Smooth muscle cell (in vitro differentiated cells): ENCODE data around the gene EFTUD2. TPM values are rescaled to one million over a fixed set of nuclear protein-coding genes. Genes with fewer than 3 reads are reported as not detected.

Experiments
- DNase-seq: peaks from one replicate; lab custom pipeline; 2025; ENCODE audit not compliant: unreplicated experiment; lab: John Stamatoyannopoulos, UW
- H2AFZ ChIP-seq: fragments of 200-600 bp; sonication (generic); 2 replicates; pipeline ENCODE4 v1.6.0; 2016; ENCODE audit warnings: antibody characterized with exemption, low read depth, mild to moderate bottlenecking
- H3F3A ChIP-seq: fragments of 200-600 bp; sonication (generic); 2 replicates; pipeline ENCODE4 v1.6.0; 2017; ENCODE audit warnings: antibody characterized with exemption, low read depth
- H3K27ac ChIP-seq: fragments of 200-600 bp; sonication (generic); 2 replicates; pipeline ENCODE4 v1.5.1; 2016; ENCODE audit warnings: low read depth, mild to moderate bottlenecking
- H3K27me3 ChIP-seq: fragments of 200-600 bp; sonication (generic); 2 replicates; pipeline ENCODE4 v1.6.1; 2016; ENCODE audit warnings: low read depth, mild to moderate bottlenecking
- H3K36me3 ChIP-seq: fragments of 200-600 bp; sonication (generic); 2 replicates; pipeline ENCODE4 v1.5.1; 2016; ENCODE audit warnings: low read depth
- H3K4me1 ChIP-seq: fragments of 200-600 bp; sonication (generic); 2 replicates; pipeline ENCODE4 v1.5.1; 2016; ENCODE audit warnings: low read depth
- H3K4me2 ChIP-seq: fragments of 200-600 bp; sonication (generic); 2 replicates; pipeline ENCODE4 v1.6.0; 2016; ENCODE audit warnings: mild to moderate bottlenecking
- H3K4me3 ChIP-seq: fragments of 200-600 bp; sonication (generic); 2 replicates; pipeline ENCODE4 v1.5.1; 2016; ENCODE audit warnings: mild to moderate bottlenecking
- H3K79me2 ChIP-seq: fragments of 200-600 bp; sonication (generic); 2 replicates; pipeline ENCODE4 v1.6.0; 2016; ENCODE audit warnings: low read depth, mild to moderate bottlenecking
- H3K9ac ChIP-seq: fragments of 200-600 bp; sonication (generic); 2 replicates; pipeline ENCODE4 v1.6.0; 2016; ENCODE audit warnings: low read depth
- H3K9me3 ChIP-seq: fragments of 200-600 bp; sonication (generic); replicated peaks from 2 replicates; pipeline ENCODE4 v1.5.1; 2016; ENCODE audit warnings: low read depth
- H4K20me1 ChIP-seq: fragments of 200-600 bp; sonication (generic); 2 replicates; pipeline ENCODE4 v1.6.0; 2016; ENCODE audit warnings: low read depth
- CTCF ChIP-seq: fragments of 200-600 bp; sonication (generic); IDR thresholded peaks from 2 replicates; pipeline ENCODE4 v1.5.1; 2017; ENCODE audit warnings: borderline replicate concordance, mild to moderate bottlenecking, antibody characterized with exemption; ENCODE audit not compliant: insufficient read depth, poor library complexity, severe bottlenecking
- WGBS: methylation state at CpG from one replicate; pipeline ENCODE4 v1.1.7; 2016; ENCODE audit warnings: low lambda C conversion rate; 5-methylcytosine and 5-hydroxymethylcytosine counted together
- microRNA-seq: library from miRNA; unstranded; fragments of <30 nt; microRNA quantifications from one replicate; pipeline ENCODE4, GENCODE V29; 2016; ENCODE audit warnings: borderline number of aligned reads
- polyA plus RNA-seq: library from polyadenylated mRNA; unstranded; fragments of >200 nt; fragmentation: Nextera tagmentation; extraction: Ambion mirVana; gene quantifications from 2 replicates; pipeline ENCODE4 v1.2.1, GENCODE V29; 2016
- small RNA-seq: library from RNA; depleted of rRNA; stranded (forward); fragments of <200 nt; gene quantifications from one replicate; pipeline ENCODE3, GENCODE V24; 2014
- total RNA-seq: library from RNA; depleted of rRNA; stranded (reverse); fragments of >200 nt; gene quantifications from 2 replicates; pipeline ENCODE4 v1.2.3, GENCODE V29; 2014

The EFTUD2 gene
- total and polyA plus RNA-seq, 2 experiments from 2014 or later: 57.2 to 76.0 TPM

- Histone ChIP-seq H4K20me1 (peaks cover 58% of the 10 kb centered on the region), H3K27me3 (no peaks in the 10 kb centered on the region), H3K4me1 (no peaks in the 10 kb centered on the region), H3K4me2 (no peak overlapping the region), H3K36me3 (no peaks in the 10 kb centered on the region), H3F3A (no peaks in the 10 kb centered on the region), H3K9ac (no peak overlapping the region), H3K79me2 (peaks cover 19% of the 10 kb centered on the region), H2AFZ (no peak overlapping the region), H3K4me3 (no peak overlapping the region), H3K9me3 (no peaks in the 10 kb centered on the region), H3K27ac (no peak overlapping the region)
- TF ChIP-seq CTCF: no peak
- WGBS: 95% methylated on average over 4 of the region's 4 CpGs
- no peak for DNase-seq
These were observed 92.0 kb downstream of the EFTUD2 start for GRCh38 chr17:44807093-44807816.

GRCh38 chr17:44804302-44805089, 94.7 kb downstream of the EFTUD2 start:
- DNase-seq: no peak
- Histone ChIP-seq H2AFZ (no peak overlapping the region), H3K27me3 (no peaks in the 10 kb centered on the region), H3K9ac (no peak overlapping the region), H3K9me3 (no peaks in the 10 kb centered on the region), H3K79me2 (peaks cover 6% of the 10 kb centered on the region), H4K20me1 (peaks cover 41% of the 10 kb centered on the region), H3K36me3 (peaks cover 5% of the 10 kb centered on the region), H3K4me2 (no peak overlapping the region), H3K4me1 (no peaks in the 10 kb centered on the region), H3K27ac (no peak overlapping the region), H3K4me3 (no peak overlapping the region), H3F3A (no peaks in the 10 kb centered on the region)
- 65% methylated on average over 10 of the region's 10 CpGs for WGBS
- no peak for TF ChIP-seq CTCF

GRCh38 chr17:44801880-44802279, 97.4 kb downstream of the EFTUD2 start:
- H2AFZ ChIP-seq: no peak overlapping the region
- peaks cover 9% of the 10 kb centered on the region for H3F3A ChIP-seq
- 75% methylated on average over 5 of the region's 5 CpGs for WGBS
- H3K9ac ChIP-seq: no peak overlapping the region
- no peaks in the 10 kb centered on the region for H3K79me2 ChIP-seq
- H3K4me1 ChIP-seq: peaks cover 6% of the 10 kb centered on the region
- H3K9me3 ChIP-seq: no peaks in the 10 kb centered on the region
- no peak for DNase-seq
- H3K4me2 ChIP-seq: no peak overlapping the region
- no peak overlapping the region for H3K4me3 ChIP-seq
- H3K27ac ChIP-seq: no peak overlapping the region
- no peaks in the 10 kb centered on the region for H3K27me3 ChIP-seq
- H3K36me3 ChIP-seq: peaks cover 5% of the 10 kb centered on the region
- TF ChIP-seq CTCF: no peak
- peaks cover 17% of the 10 kb centered on the region for H4K20me1 ChIP-seq

Small RNA genes within 50 kb of the gene (microRNA-seq; reads per million reads assigned to microRNA genes)
- 3.5 reads per million for gene MIR6783

Small RNA genes within 50 kb of the gene (small RNA-seq; reads per million reads assigned to genes)
- gene CCDC103 (not detected), gene MIR6783 (0.08 reads per million), gene RN7SL405P (not detected)

Other genes with a start within 250 kb of the EFTUD2 start
- 0.09 TPM in 1 of 2 replicates, not detected in the other for gene MEIOC, start 243.0 kb downstream of the EFTUD2 start, total RNA-seq
- gene MEIOC, start 243.0 kb downstream of the EFTUD2 start, polyA plus RNA-seq: 0.18 TPM in 1 of 2 replicates, not detected in the other
- 26.9 and 29.0 TPM in 2 replicates for gene CCDC43, start 209.7 kb downstream of the EFTUD2 start, total RNA-seq
- gene CCDC43, start 209.7 kb downstream of the EFTUD2 start, polyA plus RNA-seq: 19.3 and 25.4 TPM in 2 replicates
- 1.6 and 3.3 TPM in 2 replicates for gene DBF4B, start 190.8 kb downstream of the EFTUD2 start, total RNA-seq
- 2.7 and 4.1 TPM in 2 replicates for gene DBF4B, start 190.8 kb downstream of the EFTUD2 start, polyA plus RNA-seq
- 0.40 TPM in 1 of 2 replicates, not detected in the other for gene ADAM11, start 140.5 kb downstream of the EFTUD2 start, total RNA-seq
- gene ADAM11, start 140.5 kb downstream of the EFTUD2 start, polyA plus RNA-seq: 0.27 and 0.48 TPM in 2 replicates
- gene GJC1, start 69.2 kb downstream of the EFTUD2 start, total RNA-seq: 9.2 and 16.1 TPM in 2 replicates
- 6.3 and 8.0 TPM in 2 replicates for gene GJC1, start 69.2 kb downstream of the EFTUD2 start, polyA plus RNA-seq
- gene HIGD1B, start 51.6 kb downstream of the EFTUD2 start, total RNA-seq: not detected in 2 replicates
- 0.39 and 0.61 TPM in 2 replicates for gene HIGD1B, start 51.6 kb downstream of the EFTUD2 start, polyA plus RNA-seq
- 0.04 TPM in 1 of 2 replicates, not detected in the other for gene GFAP, start 16.1 kb upstream of the EFTUD2 start, total RNA-seq
- 0.64 and 1.5 TPM in 2 replicates for gene GFAP, start 16.1 kb upstream of the EFTUD2 start, polyA plus RNA-seq
- 2.4 and 2.7 TPM in 2 replicates for gene KIF18B, start 48.3 kb upstream of the EFTUD2 start, total RNA-seq
- 3.4 and 3.9 TPM in 2 replicates for gene KIF18B, start 48.3 kb upstream of the EFTUD2 start, polyA plus RNA-seq
- gene C1QL1, start 68.9 kb upstream of the EFTUD2 start, total RNA-seq: not detected in 2 replicates
- 5.5 and 5.6 TPM in 2 replicates for gene C1QL1, start 68.9 kb upstream of the EFTUD2 start, polyA plus RNA-seq
- gene DCAKD, start 152.2 kb upstream of the EFTUD2 start, total RNA-seq: 24.3 and 42.3 TPM in 2 replicates
- gene DCAKD, start 152.2 kb upstream of the EFTUD2 start, polyA plus RNA-seq: 25.7 and 28.4 TPM in 2 replicates
- gene NMT1, start 161.9 kb upstream of the EFTUD2 start, total RNA-seq: 78.7 and 87.6 TPM in 2 replicates
- 105 and 148 TPM in 2 replicates for gene NMT1, start 161.9 kb upstream of the EFTUD2 start, polyA plus RNA-seq
- gene PLCD3, start 233.1 kb upstream of the EFTUD2 start, total RNA-seq: 24.0 and 43.3 TPM in 2 replicates
- 33.4 and 33.7 TPM in 2 replicates for gene PLCD3, start 233.1 kb upstream of the EFTUD2 start, polyA plus RNA-seq
- 0.49 and 4.6 TPM in 2 replicates for gene ACBD4, start 236.2 kb upstream of the EFTUD2 start, total RNA-seq
- 5.0 and 5.9 TPM in 2 replicates for gene ACBD4, start 236.2 kb upstream of the EFTUD2 start, polyA plus RNA-seq
- gene HEXIM1, start 249.0 kb upstream of the EFTUD2 start, total RNA-seq: 9.3 and 13.7 TPM in 2 replicates
- 9.4 TPM in 2 replicates for gene HEXIM1, start 249.0 kb upstream of the EFTUD2 start, polyA plus RNA-seq